Endodermal cell (in vitro differentiated cells): ENCODE data around the gene LRRC53. TPM values are rescaled to one million over a fixed set of nuclear protein-coding genes. Genes with fewer than 3 reads are reported as not detected.

Experiments used
- DNase-seq: peaks from one replicate; pipeline ENCODE4 v3.0.0-alpha.2; 2017
- H3K27ac ChIP-seq: 2 replicates; pipeline ENCODE4 v1.5.1; 2013; ENCODE audit warnings: mild to moderate bottlenecking, low read depth, low read length, moderate library complexity
- H3K27me3 ChIP-seq: 2 replicates; pipeline ENCODE4 v1.6.1; 2013; ENCODE audit warnings: mild to moderate bottlenecking, low read length, moderate library complexity; ENCODE audit not compliant: insufficient read depth, control insufficient read depth, poor library complexity, severe bottlenecking
- H3K36me3 ChIP-seq: 2 replicates; pipeline ENCODE4 v1.7.0; 2013; ENCODE audit warnings: mild to moderate bottlenecking, low read length, moderate library complexity; ENCODE audit not compliant: control insufficient read depth, insufficient read depth
- H3K4me1 ChIP-seq: one replicate; pipeline ENCODE4 v1.7.0; 2013; ENCODE audit warnings: low read length; ENCODE audit not compliant: control insufficient read depth, insufficient read depth
- H3K4me3 ChIP-seq: 2 replicates; pipeline ENCODE4 v1.5.1; 2013; ENCODE audit warnings: mild to moderate bottlenecking, low read length, moderate library complexity
- H3K9ac ChIP-seq: 2 replicates; pipeline ENCODE4 v1.6.1; 2013; ENCODE audit warnings: mild to moderate bottlenecking, low read length, moderate library complexity; ENCODE audit not compliant: poor library complexity, severe bottlenecking; ENCODE audit errors: extremely low read depth
- H3K9me3 ChIP-seq: 2 replicates; pipeline ENCODE4 v1.6.1; 2013; ENCODE audit warnings: mild to moderate bottlenecking, low read length, moderate library complexity; ENCODE audit not compliant: control insufficient read depth
- H3K27ac Mint-ChIP-seq: 2 replicates; pipeline ENCODE4 v1.8.0; 2020; ENCODE audit warnings: mixed read lengths
- H3K27me3 Mint-ChIP-seq: 2 replicates; pipeline ENCODE4 v1.8.0; 2021; ENCODE audit warnings: mild to moderate bottlenecking, mixed read lengths; ENCODE audit not compliant: insufficient read depth
- H3K36me3 Mint-ChIP-seq: 2 replicates; pipeline ENCODE4 v1.8.0; 2020; ENCODE audit warnings: low read depth, mixed read lengths
- H3K4me1 Mint-ChIP-seq: 2 replicates; pipeline ENCODE4 v1.8.0; 2020; ENCODE audit warnings: mixed read lengths
- H3K4me3 Mint-ChIP-seq: 2 replicates; pipeline ENCODE4 v1.8.0; 2020; ENCODE audit warnings: mild to moderate bottlenecking, moderate library complexity, mixed read lengths
- H3K9me3 Mint-ChIP-seq: 2 replicates; pipeline ENCODE4 v1.8.0; 2020; ENCODE audit warnings: mild to moderate bottlenecking, mixed read lengths
- CTCF ChIP-seq: fragments of 200-600 bp; sonication (generic); conservative IDR thresholded peaks from 2 replicates; pipeline ENCODE4 v1.5.0; 2021; ENCODE audit warnings: antibody characterized with exemption, mild to moderate bottlenecking
- WGBS, 2 experiments: methylation state at CpG; one replicate each; pipeline versions ENCODE4 v1.1.5 to v1.1.7; 2013; ENCODE audit warnings: missing lambda C conversion rate in 2 of 2, mixed read lengths in 1 of 2; ENCODE audit not compliant: insufficient coverage in 1 of 2, insufficient read length in 1 of 2; 5-methylcytosine and 5-hydroxymethylcytosine counted together
- total RNA-seq, 2 donors: library from RNA; stranded (reverse); fragmentation: NEBNext Ultra II Directional in 1 of 2; extraction: Animal tissue kit (Norgen Biotek cat#: 25700) in 1 of 2; gene quantifications; 2 replicates in 1 of 2; 3 replicates in 1 of 2; pipeline ENCODE4 v1.2.1, GENCODE V29; 2021

LRRC53 gene
- total RNA-seq, 2 donors from 2014 or later = not detected

- WGBS, 2 experiments = 80% methylated on average over 2 of the region's 2 CpGs; no CpG with 5 or more reads in 1 of the 2 experiments
- Histone ChIP-seq H3K27ac (no peak overlapping the region), H3K9me3 (no peaks in the 10 kb centered on the region), H3K4me1 (no peaks in the 10 kb centered on the region), H3K27me3 (no peaks in the 10 kb centered on the region), H3K36me3 (no peaks in the 10 kb centered on the region), H3K4me3 (no peak overlapping the region), H3K9ac (no peak overlapping the region)
- no peaks in the 10 kb centered on the region for H3K36me3 Mint-ChIP-seq
- TF ChIP-seq CTCF = no peak
- H3K27me3 Mint-ChIP-seq = no peaks in the 10 kb centered on the region
- H3K27ac Mint-ChIP-seq = no peak overlapping the region
- H3K9me3 Mint-ChIP-seq = no peaks in the 10 kb centered on the region
- no peak overlapping the region for H3K4me3 Mint-ChIP-seq
- no peak for DNase-seq
- peaks cover 10% of the 10 kb centered on the region for H3K4me1 Mint-ChIP-seq
These were observed 11.6 kb upstream of the LRRC53 start for GRCh38 chr1:74523873-74524480.

- no peak for TF ChIP-seq CTCF
- Histone ChIP-seq H3K9me3 (no peaks in the 10 kb centered on the region), H3K27ac (no peak overlapping the region), H3K36me3 (no peaks in the 10 kb centered on the region), H3K4me1 (no peaks in the 10 kb centered on the region), H3K4me3 (no peak overlapping the region), H3K9ac (no peak overlapping the region), H3K27me3 (no peaks in the 10 kb centered on the region)
- 31 to 65% methylated on average over 2 to 4 of the region's 4 CpGs for WGBS, 2 experiments
- Mint-ChIP-seq H3K27me3 (no peaks in the 10 kb centered on the region), H3K36me3 (no peaks in the 10 kb centered on the region), H3K4me3 (no peak overlapping the region), H3K4me1 (peaks cover 10% of the 10 kb centered on the region), H3K27ac (no peak overlapping the region), H3K9me3 (no peaks in the 10 kb centered on the region)
- DNase-seq = peak; percentile 77
These were observed 9.7 kb upstream of the LRRC53 start for GRCh38 chr1:74522148-74522547.

GRCh38 chr1:74517599-74518051, 5.2 kb upstream of the LRRC53 start:
- WGBS, 2 experiments = 94 to 98% methylated on average over 4 to 6 of the region's 6 CpGs
- Histone ChIP-seq H3K9me3 (no peaks in the 10 kb centered on the region), H3K9ac (no peak overlapping the region), H3K27ac (no peak overlapping the region), H3K27me3 (no peaks in the 10 kb centered on the region), H3K4me1 (no peaks in the 10 kb centered on the region), H3K4me3 (no peak overlapping the region), H3K36me3 (no peaks in the 10 kb centered on the region)
- Mint-ChIP-seq H3K27ac (no peak overlapping the region), H3K4me1 (no peaks in the 10 kb centered on the region), H3K36me3 (no peaks in the 10 kb centered on the region), H3K9me3 (no peaks in the 10 kb centered on the region), H3K27me3 (no peaks in the 10 kb centered on the region), H3K4me3 (no peak overlapping the region)
- TF ChIP-seq CTCF = no peak
- DNase-seq = no peak
